ENCODE results near the gene PHIP. TPM values are rescaled to one million over a fixed set of nuclear protein-coding genes. Genes with fewer than 3 reads are reported as not detected.

The PHIP gene
- polyA plus RNA-seq, 2 donors, result 4.2 to 8.5 TPM

DNA sequence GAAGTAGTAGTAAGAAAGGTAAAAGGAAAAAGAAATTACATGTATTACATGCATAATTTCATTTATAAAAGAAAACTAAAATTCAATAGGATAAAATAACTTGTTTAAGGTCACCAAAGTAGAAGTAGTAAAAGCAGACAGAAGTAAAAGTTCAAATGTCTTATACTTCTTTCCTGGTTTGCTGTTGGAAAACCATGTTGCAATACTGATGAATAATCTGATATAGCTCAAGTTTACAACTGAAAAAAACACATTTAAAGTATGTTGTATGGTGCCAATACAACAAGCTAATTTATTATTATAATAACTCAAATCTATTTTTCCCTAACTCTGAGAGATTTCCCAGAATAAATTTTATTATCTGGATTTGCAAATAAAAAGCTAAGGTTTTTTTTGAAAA, 78.3 kb downstream of the PHIP start:
- Histone ChIP-seq H3K4me1 (ENCODE audit: control insufficient read depth in 2 of 2, insufficient read depth in 2 of 2, low read length in 1 of 2) (no peaks in the 10 kb centered on the region), H3K9me3 (ENCODE audit: control insufficient read depth in 2 of 2, insufficient read depth in 1 of 2, low read depth in 1 of 2, low read length in 1 of 2) (no peaks in the 10 kb centered on the region), H3K27me3 (ENCODE audit: control insufficient read depth in 1 of 2, insufficient read depth in 2 of 2, low read length in 2 of 2) (no peaks in the 10 kb centered on the region), H3K4me3 (ENCODE audit: low read depth in 1 of 2, low read length in 2 of 2) (no peak overlapping the region), H3K27ac (ENCODE audit: low read depth in 2 of 2, low read length in 1 of 2) (no peak overlapping the region), H3K36me3 (ENCODE audit: control insufficient read depth in 2 of 2, insufficient read depth in 2 of 2, low read length in 1 of 2) (peaks cover 3 to 7% of the 10 kb centered on the region in 2 donors)

- H3K4me3 ChIP-seq (ENCODE audit: low read depth in 1 of 2, low read length in 2 of 2), result no peak overlapping the region
- H3K27me3 ChIP-seq (ENCODE audit: control insufficient read depth in 1 of 2, insufficient read depth in 2 of 2, low read length in 2 of 2), result no peaks in the 10 kb centered on the region
- H3K36me3 ChIP-seq (ENCODE audit: control insufficient read depth in 2 of 2, insufficient read depth in 2 of 2, low read length in 1 of 2), result peaks cover 3 to 4% of the 10 kb centered on the region in 2 donors
- no peaks in the 10 kb centered on the region for H3K9me3 ChIP-seq (ENCODE audit: control insufficient read depth in 2 of 2, insufficient read depth in 1 of 2, low read depth in 1 of 2, low read length in 1 of 2)
- H3K27ac ChIP-seq (ENCODE audit: low read depth in 2 of 2, low read length in 1 of 2), result no peak overlapping the region
- H3K4me1 ChIP-seq (ENCODE audit: control insufficient read depth in 2 of 2, insufficient read depth in 2 of 2, low read length in 1 of 2), result no peaks in the 10 kb centered on the region
Observed at GRCh38 chr6:78995946-78996345, 82.1 kb downstream of the PHIP start.

GRCh38 chr6:78995346-78995745, 82.7 kb downstream of the PHIP start:
- Histone ChIP-seq H3K4me1 (ENCODE audit: control insufficient read depth in 2 of 2, insufficient read depth in 2 of 2, low read length in 1 of 2) (no peaks in the 10 kb centered on the region), H3K9me3 (ENCODE audit: control insufficient read depth in 2 of 2, insufficient read depth in 1 of 2, low read depth in 1 of 2, low read length in 1 of 2) (no peaks in the 10 kb centered on the region), H3K4me3 (ENCODE audit: low read depth in 1 of 2, low read length in 2 of 2) (no peak overlapping the region), H3K36me3 (ENCODE audit: control insufficient read depth in 2 of 2, insufficient read depth in 2 of 2, low read length in 1 of 2) (peaks cover 3 to 4% of the 10 kb centered on the region in 2 donors), H3K27me3 (ENCODE audit: control insufficient read depth in 1 of 2, insufficient read depth in 2 of 2, low read length in 2 of 2) (no peaks in the 10 kb centered on the region), H3K27ac (ENCODE audit: low read depth in 2 of 2, low read length in 1 of 2) (no peak overlapping the region)
- 95 to 100% methylated on average over 1 of the region's 1 CpG for WGBS, 2 donors

DNA sequence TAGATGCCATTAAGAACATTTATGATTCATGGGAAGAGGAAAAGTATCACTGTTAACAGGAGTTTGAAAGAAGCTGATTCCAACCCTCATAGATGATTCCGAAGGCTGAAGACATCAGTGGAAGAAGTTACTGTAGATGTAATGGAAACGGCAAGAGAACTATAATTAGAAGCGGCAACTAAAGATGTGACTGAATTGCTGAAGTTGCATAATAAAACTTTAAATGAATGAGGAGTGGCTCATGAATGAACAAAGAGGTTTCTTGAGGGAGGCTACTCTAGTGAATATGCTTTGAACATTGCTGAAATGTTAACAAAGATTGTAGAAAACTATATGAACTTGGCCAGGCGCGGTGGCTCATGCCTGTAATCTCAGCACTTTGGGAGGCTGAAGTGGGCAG, 84.1 kb downstream of the PHIP start:
- Histone ChIP-seq H3K4me3 (ENCODE audit: low read depth in 1 of 2, low read length in 2 of 2) (no peak overlapping the region), H3K27me3 (ENCODE audit: control insufficient read depth in 1 of 2, insufficient read depth in 2 of 2, low read length in 2 of 2) (no peaks in the 10 kb centered on the region), H3K4me1 (ENCODE audit: control insufficient read depth in 2 of 2, insufficient read depth in 2 of 2, low read length in 1 of 2) (no peaks in the 10 kb centered on the region), H3K9me3 (ENCODE audit: control insufficient read depth in 2 of 2, insufficient read depth in 1 of 2, low read depth in 1 of 2, low read length in 1 of 2) (no peaks in the 10 kb centered on the region), H3K36me3 (ENCODE audit: control insufficient read depth in 2 of 2, insufficient read depth in 2 of 2, low read length in 1 of 2) (peaks cover 3 to 4% of the 10 kb centered on the region in 2 donors), H3K27ac (ENCODE audit: low read depth in 2 of 2, low read length in 1 of 2) (no peak overlapping the region)
- 97 to 98% methylated on average over 5 of the region's 5 CpGs for whole genome bisulfite sequencing, 2 donors

GRCh38 chr6:78989191-78989590, 88.9 kb downstream of the PHIP start:
- H3K27ac ChIP-seq (ENCODE audit: low read depth in 2 of 2, low read length in 1 of 2), result no peak overlapping the region
- H3K36me3 ChIP-seq (ENCODE audit: control insufficient read depth in 2 of 2, insufficient read depth in 2 of 2, low read length in 1 of 2), result peaks cover 0 to 2% of the 10 kb centered on the region in 2 donors
- no peaks in the 10 kb centered on the region for H3K4me1 ChIP-seq (ENCODE audit: control insufficient read depth in 2 of 2, insufficient read depth in 2 of 2, low read length in 1 of 2)
- no peaks in the 10 kb centered on the region for H3K27me3 ChIP-seq (ENCODE audit: control insufficient read depth in 1 of 2, insufficient read depth in 2 of 2, low read length in 2 of 2)
- 83 to 94% methylated on average over 2 of the region's 2 CpGs for WGBS, 2 donors
- H3K9me3 ChIP-seq (ENCODE audit: control insufficient read depth in 2 of 2, insufficient read depth in 1 of 2, low read depth in 1 of 2, low read length in 1 of 2), result no peaks in the 10 kb centered on the region
- H3K4me3 ChIP-seq (ENCODE audit: low read depth in 1 of 2, low read length in 2 of 2), result no peak overlapping the region

GRCh38 chr6:78986161-78986560, 91.9 kb downstream of the PHIP start:
- Histone ChIP-seq H3K4me1 (ENCODE audit: control insufficient read depth in 2 of 2, insufficient read depth in 2 of 2, low read length in 1 of 2) (no peaks in the 10 kb centered on the region), H3K4me3 (ENCODE audit: low read depth in 1 of 2, low read length in 2 of 2) (no peak overlapping the region), H3K9me3 (ENCODE audit: control insufficient read depth in 2 of 2, insufficient read depth in 1 of 2, low read depth in 1 of 2, low read length in 1 of 2) (no peaks in the 10 kb centered on the region), H3K27me3 (ENCODE audit: control insufficient read depth in 1 of 2, insufficient read depth in 2 of 2, low read length in 2 of 2) (no peaks in the 10 kb centered on the region), H3K27ac (ENCODE audit: low read depth in 2 of 2, low read length in 1 of 2) (no peak overlapping the region), H3K36me3 (ENCODE audit: control insufficient read depth in 2 of 2, insufficient read depth in 2 of 2, low read length in 1 of 2) (peaks cover 0 to 2% of the 10 kb centered on the region in 2 donors)
- 92 to 94% methylated on average over 1 of the region's 1 CpG for WGBS, 2 donors

GRCh38 chr6:78984225-78984950, 93.7 kb downstream of the PHIP start:
- Histone ChIP-seq H3K36me3 (ENCODE audit: control insufficient read depth in 2 of 2, insufficient read depth in 2 of 2, low read length in 1 of 2) (peaks cover 0 to 2% of the 10 kb centered on the region in 2 donors), H3K4me1 (ENCODE audit: control insufficient read depth in 2 of 2, insufficient read depth in 2 of 2, low read length in 1 of 2) (no peaks in the 10 kb centered on the region), H3K9me3 (ENCODE audit: control insufficient read depth in 2 of 2, insufficient read depth in 1 of 2, low read depth in 1 of 2, low read length in 1 of 2) (no peaks in the 10 kb centered on the region), H3K27me3 (ENCODE audit: control insufficient read depth in 1 of 2, insufficient read depth in 2 of 2, low read length in 2 of 2) (no peaks in the 10 kb centered on the region), H3K27ac (ENCODE audit: low read depth in 2 of 2, low read length in 1 of 2) (no peak overlapping the region), H3K4me3 (ENCODE audit: low read depth in 1 of 2, low read length in 2 of 2) (no peak overlapping the region)
- WGBS, 2 donors, result 89 to 90% methylated on average over 4 of the region's 4 CpGs

DNA sequence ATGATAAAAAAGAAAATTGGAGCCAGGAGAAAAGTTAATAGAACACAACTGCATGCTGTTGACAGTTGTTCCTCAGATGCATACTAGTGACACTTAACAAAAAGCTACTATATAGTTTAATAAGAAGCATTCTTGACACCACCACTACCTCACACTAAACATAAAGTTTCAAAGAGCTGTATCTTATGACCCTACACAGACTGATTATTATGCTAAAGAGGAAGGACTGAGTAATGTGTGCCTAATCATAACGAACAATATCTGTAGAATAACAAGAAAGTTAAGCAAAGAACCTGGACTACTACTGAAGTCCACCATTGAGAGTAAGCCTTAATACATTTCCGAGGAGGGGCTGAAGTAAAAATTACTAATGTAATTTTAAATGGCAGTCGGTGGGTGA, 110.9 kb downstream of the PHIP start:
- 91 to 92% methylated on average over 3 of the region's 3 CpGs for WGBS, 2 donors
- Histone ChIP-seq H3K27me3 (ENCODE audit: control insufficient read depth in 1 of 2, insufficient read depth in 2 of 2, low read length in 2 of 2) (no peaks in the 10 kb centered on the region), H3K36me3 (ENCODE audit: control insufficient read depth in 2 of 2, insufficient read depth in 2 of 2, low read length in 1 of 2) (peaks cover 0 to 2% of the 10 kb centered on the region in 2 donors), H3K9me3 (ENCODE audit: control insufficient read depth in 2 of 2, insufficient read depth in 1 of 2, low read depth in 1 of 2, low read length in 1 of 2) (no peaks in the 10 kb centered on the region), H3K4me1 (ENCODE audit: control insufficient read depth in 2 of 2, insufficient read depth in 2 of 2, low read length in 1 of 2) (no peaks in the 10 kb centered on the region), H3K27ac (ENCODE audit: low read depth in 2 of 2, low read length in 1 of 2) (no peak overlapping the region), H3K4me3 (ENCODE audit: low read depth in 1 of 2, low read length in 2 of 2) (no peak overlapping the region)

DNA sequence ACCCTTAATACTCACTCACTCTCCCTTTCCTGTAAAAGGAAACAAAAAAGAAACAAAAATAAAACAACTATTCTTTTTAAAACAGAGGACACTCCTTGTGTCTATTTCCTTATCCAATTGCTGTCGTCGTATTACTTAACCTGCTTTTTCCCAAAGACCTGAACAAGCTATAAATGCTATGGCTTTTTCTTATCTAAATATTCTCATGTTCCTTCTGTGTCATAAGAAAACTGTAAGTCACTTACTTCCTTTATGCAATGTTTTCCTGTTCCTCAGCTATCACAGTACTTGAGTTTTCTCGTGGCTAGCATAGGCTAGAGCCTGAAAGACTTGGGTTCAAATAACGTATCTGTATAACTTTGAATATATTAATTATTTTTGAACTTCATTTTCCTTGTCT, 111.5 kb downstream of the PHIP start:
- H3K4me3 ChIP-seq (ENCODE audit: low read depth in 1 of 2, low read length in 2 of 2), result no peak overlapping the region
- no peaks in the 10 kb centered on the region for H3K4me1 ChIP-seq (ENCODE audit: control insufficient read depth in 2 of 2, insufficient read depth in 2 of 2, low read length in 1 of 2)
- H3K27ac ChIP-seq (ENCODE audit: low read depth in 2 of 2, low read length in 1 of 2), result no peak overlapping the region
- no peaks in the 10 kb centered on the region for H3K9me3 ChIP-seq (ENCODE audit: control insufficient read depth in 2 of 2, insufficient read depth in 1 of 2, low read depth in 1 of 2, low read length in 1 of 2)
- 85 to 88% methylated on average over 4 of the region's 4 CpGs for WGBS, 2 donors
- peaks cover 0 to 2% of the 10 kb centered on the region in 2 donors for H3K36me3 ChIP-seq (ENCODE audit: control insufficient read depth in 2 of 2, insufficient read depth in 2 of 2, low read length in 1 of 2)
- H3K27me3 ChIP-seq (ENCODE audit: control insufficient read depth in 1 of 2, insufficient read depth in 2 of 2, low read length in 2 of 2), result no peaks in the 10 kb centered on the region

DNA sequence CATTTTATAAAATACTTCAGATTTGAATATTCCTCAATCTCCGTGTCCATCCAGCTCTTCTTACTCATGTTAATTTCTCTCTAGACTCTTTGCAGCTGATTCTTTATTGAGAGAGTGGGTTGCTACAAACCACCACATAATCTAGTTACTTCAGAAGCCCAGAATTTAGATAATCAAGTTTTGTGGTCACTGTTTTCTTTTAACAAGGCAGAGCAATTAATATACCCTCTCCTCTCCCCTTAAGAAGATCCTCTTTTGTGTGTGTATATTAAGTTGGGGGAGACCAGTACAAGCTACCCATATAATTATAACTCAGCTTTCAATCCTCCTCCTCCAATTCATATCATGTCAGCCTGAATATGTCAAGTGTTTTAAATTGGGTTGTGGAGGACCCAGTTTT, 115.6 kb downstream of the PHIP start:
- 96 to 100% methylated on average over 1 of the region's 1 CpG for WGBS, 2 donors
- H3K27ac ChIP-seq (ENCODE audit: low read depth in 2 of 2, low read length in 1 of 2), result no peak overlapping the region
- H3K36me3 ChIP-seq (ENCODE audit: control insufficient read depth in 2 of 2, insufficient read depth in 2 of 2, low read length in 1 of 2), result peaks cover 0 to 2% of the 10 kb centered on the region in 2 donors
- H3K9me3 ChIP-seq (ENCODE audit: control insufficient read depth in 2 of 2, insufficient read depth in 1 of 2, low read depth in 1 of 2, low read length in 1 of 2), result no peaks in the 10 kb centered on the region
- H3K4me1 ChIP-seq (ENCODE audit: control insufficient read depth in 2 of 2, insufficient read depth in 2 of 2, low read length in 1 of 2), result no peaks in the 10 kb centered on the region
- H3K4me3 ChIP-seq (ENCODE audit: low read depth in 1 of 2, low read length in 2 of 2), result no peak overlapping the region
- no peaks in the 10 kb centered on the region for H3K27me3 ChIP-seq (ENCODE audit: control insufficient read depth in 1 of 2, insufficient read depth in 2 of 2, low read length in 2 of 2)

Data from esophagus (tissue), 2 donors.